NOMO-1 treated with DMSO at 0.1 percent for 48 hours (cell line): Measurements from ENCODE around the gene ADCY5.

Source experiments
- DNase-seq: peaks from one replicate; lab custom pipeline; 2025; ENCODE audit not compliant: unreplicated experiment; lab: John Stamatoyannopoulos, UW

ADCY5 gene

GRCh38 chr3:123459862-123460261, 11.0 kb upstream of the ADCY5 start:
- peak; percentile 36 for DNase-seq

DNA sequence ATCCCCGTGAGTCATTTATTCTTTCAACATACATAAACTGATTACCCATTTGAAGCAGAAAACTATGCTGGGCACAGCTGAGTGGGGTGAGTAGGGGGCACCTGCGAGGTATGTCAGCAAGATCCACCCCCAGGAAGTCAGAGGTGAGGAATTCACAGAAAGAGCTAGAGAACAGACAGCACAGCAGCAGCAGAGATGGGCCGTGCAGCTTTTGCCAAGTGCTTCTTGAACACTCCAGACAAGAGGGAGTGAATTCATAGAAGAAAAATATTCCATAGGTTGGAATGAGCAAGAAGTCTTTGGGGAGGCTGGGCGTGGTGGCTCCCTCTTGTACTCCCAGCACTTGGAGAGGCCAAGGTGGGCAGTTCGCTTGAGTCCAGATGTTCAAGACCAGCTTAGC, 9.4 kb upstream of the ADCY5 start:
- no peak for DNase-seq

- DNase-seq: no peak
Observed at GRCh38 chr3:123457841-123458240, 9.0 kb upstream of the ADCY5 start.

- DNase-seq: no peak
Observed at GRCh38 chr3:123453675-123454074, 4.8 kb upstream of the ADCY5 start.

GRCh38 chr3:123451186-123451585, 2.3 kb upstream of the ADCY5 start:
- no peak for DNase-seq

GRCh38 chr3:123449997-123450604, 1.2 kb upstream of the ADCY5 start:
- DNase-seq: no peak

DNA sequence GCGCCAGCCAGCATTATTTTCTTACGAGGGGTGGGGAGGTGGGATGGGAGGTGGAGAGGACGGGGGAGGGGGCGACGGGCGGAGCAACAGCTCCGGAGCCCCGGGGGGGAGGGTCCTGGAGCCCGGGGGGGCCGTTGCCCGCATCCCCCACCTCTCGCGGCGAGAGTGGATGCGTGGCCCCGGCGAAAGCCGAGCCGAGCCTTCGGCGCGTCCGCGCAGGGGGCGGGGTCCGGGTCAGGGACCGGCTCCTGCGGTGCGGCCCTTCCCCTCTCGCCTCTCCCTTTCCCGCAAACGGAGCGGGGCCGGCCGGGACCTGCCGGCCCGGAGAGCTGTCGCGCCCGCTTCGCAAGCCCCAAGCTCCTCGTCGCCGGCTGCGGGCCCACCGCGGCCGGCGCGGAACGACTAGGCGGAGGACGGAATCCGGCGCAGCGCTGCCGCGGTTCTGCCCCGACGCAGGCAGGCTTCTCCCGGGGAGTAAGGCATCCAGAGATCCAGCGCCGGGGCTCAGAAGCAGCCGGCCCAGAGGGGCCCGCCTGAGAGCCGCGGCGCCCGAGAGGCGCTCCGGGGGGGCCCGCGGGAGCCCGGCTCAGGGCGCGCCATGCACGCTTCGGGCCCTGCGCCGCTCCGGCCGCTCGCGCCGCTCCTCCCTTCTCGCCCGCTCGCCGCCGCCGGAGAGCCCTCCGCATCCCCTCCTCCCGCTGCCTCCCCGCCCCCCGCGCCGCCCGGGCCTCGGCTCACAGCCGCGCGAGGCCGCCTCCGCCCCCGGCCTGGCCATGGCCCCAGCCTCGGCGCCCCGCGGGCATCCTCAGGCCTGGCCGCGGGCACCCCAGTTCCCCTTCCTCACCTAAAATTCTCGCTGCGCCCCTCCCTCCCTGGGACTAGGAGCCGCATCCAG, 459 bp upstream of the ADCY5 start:
- DNase-seq: no peak

DNA sequence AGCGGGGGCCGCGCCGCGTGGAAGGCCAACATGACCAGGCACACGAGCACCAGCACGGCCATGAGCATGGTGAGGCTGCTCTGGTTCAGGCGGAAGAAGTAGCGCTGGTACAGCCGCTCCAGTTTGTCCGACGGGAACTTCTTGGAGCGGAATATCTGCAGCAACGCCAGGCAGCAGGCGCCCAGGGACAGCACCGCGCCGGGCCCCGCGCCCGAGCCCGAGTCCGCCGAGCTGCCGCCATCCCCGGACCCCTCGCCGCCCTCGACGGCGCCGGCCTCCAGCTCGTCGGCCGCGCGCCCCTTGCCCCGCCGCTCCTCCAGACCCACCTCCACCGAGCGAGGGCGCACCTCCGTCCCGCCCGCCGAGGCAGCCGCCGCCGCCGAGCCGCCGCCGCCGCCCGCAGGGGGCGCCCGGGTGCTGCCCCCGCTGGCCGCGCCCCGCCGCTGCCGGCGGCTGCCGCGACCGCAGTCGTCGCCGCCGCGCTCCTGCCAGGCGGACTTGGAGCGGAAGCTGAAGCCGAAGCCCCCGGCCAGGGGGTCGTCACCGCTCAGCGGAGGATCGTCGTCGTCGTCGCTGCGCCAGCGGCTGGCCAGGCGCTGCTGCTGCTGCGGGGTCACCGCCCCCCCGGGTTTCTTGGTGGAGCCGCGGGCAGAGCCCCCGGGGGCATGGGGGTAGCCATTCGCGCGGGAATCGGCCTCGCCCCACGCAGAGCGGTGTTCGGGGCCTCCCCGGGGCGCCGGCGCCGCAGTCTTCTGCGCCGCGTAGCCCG, 957 bp downstream of the ADCY5 start:
- DNase-seq: no peak

DNA sequence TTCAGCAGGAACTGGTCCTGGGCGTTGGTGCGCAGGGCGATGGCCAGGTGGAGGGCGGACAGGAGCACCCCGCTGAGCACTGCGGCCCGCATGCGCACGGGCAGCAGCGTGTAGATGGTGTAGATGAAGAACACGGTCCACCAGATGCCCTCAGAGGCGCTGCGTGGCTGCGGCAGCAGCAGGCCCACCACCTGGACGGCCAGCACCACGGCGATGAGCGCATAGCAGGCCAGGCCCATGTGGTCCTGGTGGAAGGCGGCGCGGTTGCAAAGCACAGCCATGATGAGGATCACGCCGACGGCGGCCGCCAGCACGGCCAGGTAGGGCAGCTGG, 1.5 kb downstream of the ADCY5 start:
- no peak for DNase-seq

DNA sequence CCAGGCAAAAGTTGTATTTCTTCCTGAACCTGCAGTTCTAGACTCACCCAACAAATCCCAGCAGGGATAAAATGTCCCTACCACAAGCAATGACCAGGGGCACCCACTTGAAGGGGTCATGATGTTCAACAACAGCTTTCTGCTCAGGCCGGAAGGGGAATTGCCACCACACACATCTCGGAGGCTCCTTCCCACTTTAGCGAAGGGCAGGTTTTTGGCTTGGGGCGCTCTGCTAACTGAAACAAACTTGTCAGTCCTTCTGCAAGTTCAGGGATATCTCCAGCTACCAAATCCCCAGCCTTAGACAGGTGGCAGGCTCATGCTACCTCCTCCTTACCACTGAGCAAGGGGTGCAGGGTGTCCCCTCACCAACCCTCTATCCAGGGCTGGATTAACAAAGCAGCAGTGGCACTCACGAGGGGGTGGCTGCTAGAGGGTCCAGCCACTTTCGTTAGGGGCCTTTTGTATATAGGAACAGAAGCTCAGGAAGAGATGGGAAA, 2.2 kb downstream of the ADCY5 start:
- DNase-seq: no peak

GRCh38 chr3:123446210-123446609, 2.7 kb downstream of the ADCY5 start:
- DNase-seq: no peak

GRCh38 chr3:123445702-123446101, 3.2 kb downstream of the ADCY5 start:
- no peak for DNase-seq

DNA sequence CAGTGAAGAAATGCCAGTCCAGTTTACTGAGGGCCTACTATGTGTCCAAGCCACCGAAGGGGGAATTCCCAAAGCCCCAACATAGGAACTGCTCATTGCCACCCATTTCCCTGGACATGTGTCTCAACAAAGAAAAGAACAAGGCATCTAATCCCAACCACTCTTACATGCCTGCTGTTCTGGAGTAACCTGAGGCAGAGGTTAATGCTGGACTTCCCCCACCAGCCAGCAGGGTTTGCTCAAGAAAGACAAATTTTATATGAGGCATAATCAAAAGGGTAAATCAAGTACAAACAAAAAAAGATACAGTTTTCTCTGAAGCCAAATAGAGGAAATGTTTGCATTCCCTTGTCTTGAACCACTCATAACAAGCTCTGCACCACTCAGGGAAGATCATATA, 4.1 kb downstream of the ADCY5 start:
- DNase-seq: no peak

DNA sequence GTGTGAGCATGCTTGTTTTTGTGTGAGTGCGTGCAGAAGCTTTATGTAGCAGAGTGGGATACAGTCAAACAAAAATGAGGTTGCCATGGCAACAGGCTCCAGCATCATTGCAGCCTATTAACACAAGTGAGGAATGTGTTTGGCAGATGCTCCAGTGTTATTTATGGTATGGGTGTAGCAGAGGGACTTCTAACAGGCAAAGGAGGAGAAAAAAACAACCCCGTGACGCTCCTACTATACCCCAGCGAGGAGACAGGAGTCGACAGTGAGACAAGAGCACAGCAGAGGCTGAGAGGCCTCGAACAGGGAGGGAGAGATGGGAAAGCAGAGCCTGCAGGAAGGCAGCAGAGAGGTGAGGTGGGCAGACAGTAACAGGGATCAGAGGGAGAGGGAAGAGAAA, 4.9 kb downstream of the ADCY5 start:
- no peak for DNase-seq

DNA sequence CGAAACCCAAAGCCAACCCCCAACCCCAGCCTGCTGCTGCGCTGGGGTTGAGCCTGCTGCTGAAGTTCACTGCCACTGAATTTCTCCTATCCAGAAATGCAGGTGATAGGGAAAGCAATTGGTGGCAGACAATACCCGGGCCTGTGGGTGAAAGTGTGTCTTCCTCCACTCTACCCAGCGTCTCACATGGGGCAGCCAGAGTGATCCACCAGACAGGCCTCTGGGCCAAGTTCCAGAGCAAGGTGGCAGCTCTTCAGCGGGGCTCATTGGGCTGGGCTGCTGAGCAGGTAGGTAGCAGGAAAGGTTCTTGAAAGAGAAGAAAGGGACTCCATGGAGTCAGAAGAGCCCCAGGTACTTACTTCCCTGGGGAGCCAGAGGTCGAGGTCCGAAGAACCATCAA, 6.0 kb downstream of the ADCY5 start:
- DNase-seq: no peak

GRCh38 chr3:123442125-123442524, 6.8 kb downstream of the ADCY5 start:
- DNase-seq: no peak

DNA sequence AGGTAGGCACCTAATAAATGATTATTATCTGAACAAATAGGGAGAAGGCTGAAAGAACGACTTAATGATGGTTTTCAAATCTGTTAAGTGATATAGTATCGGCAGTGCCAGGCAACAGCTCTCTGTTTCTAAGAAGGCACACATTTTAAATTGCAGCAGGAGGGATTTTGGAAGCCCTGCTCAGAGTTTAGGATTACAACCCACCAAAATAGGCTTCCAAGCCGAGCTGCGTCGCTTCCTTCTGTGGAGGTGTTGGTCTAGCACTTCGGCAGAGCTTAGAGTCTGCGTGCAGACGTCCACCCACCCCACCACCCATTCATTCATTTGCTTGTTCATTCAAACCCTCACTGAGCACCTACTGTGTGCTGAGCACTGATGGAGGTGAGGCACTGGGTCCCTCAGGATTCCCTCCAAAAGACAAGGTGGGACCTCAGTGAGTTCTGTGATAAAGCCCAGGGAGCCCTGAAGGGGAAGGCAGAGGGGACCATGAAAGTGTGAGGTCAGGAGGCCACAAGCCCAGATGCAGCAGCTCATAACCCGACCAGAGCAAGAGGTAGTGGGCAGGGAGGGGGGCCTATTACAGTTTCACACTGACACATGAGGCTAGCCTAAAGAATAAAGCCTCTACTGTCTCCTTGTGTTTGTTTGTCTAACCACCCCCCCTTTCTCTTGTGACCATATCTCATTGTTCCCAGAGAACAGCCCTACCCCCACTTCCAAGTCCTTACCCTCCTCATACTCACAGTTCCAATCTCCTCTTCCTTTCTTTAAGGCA, 8.9 kb downstream of the ADCY5 start:
- DNase-seq: no peak

DNA sequence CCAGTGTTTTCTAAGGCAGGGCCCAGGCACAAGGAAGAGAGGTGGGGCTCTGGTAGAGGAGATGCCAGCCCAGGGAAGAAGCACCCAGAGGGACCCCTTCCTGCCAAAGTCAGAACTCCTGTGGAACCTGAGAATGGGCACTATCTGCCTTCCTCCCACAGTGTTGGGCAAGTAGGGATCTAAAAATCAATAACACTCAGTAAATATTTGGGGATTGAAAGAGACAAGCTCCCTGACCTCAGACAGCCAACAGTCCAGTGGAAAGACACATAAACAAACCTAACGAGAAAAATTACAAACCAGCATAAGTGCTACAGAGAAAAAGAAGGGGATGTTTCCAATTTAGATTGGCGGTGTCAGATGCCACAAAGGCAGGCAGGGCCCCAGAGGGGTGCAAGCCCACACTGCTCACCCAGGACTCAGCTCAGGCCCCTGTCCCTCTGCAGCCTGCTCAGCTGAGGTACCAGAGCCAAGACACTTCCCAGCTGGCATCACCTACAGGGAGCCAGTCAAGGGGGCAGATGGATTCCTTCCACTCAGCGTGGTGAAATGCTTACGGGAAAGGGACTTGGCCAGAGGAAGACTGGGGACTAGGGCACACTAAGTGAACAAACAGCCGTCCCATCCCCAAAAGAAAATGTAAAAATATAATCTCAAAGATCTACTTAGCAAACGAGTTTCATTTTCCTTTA, 15.9 kb downstream of the ADCY5 start:
- no peak for DNase-seq

DNA sequence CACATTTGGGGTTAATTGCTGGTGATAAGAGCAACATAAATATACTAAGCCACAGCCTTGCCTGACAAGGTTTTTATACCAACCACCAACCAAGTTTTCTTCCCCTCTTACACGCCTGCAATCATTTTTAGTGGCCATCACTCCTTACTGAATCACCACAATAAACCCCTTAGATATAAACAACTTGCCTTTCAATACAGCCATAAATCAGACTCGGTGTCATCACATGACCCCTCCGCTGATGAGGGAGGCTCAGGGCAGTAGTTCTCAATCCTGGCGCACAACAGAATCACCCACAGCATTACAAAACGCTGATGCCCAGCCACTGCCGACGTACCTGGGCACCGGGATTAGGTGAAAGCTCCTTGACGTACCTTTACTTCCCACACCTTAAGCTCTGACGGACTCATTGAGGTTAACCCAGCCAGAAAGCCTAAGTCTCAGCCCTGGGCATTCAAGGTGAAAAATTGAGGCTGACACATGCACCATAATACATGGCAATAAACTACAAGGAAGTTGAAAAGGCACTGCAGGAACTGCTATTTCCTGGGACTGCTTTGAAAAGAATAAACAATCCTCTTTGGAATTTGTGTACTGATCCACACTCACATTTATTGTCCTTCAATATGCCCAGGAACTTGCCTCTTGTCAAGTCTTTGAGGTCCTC, 17.1 kb downstream of the ADCY5 start:
- peak; percentile 16 for DNase-seq
